H1 (cell line): ENCODE results near the gene OR4N2. TPM values are rescaled to one million over a fixed set of nuclear protein-coding genes. Genes with fewer than 3 reads are reported as not detected.

Experiments used
- NANOG ChIP-seq: IDR thresholded peaks from 2 replicates; pipeline ENCODE4 v1.6.1; 2011; ENCODE audit warnings: low read length, low read depth, mild to moderate bottlenecking, inconsistent platforms; ENCODE audit not compliant: insufficient read depth, poor library complexity, severe bottlenecking
- SAP30 ChIP-seq: fragments of 300-600 bp; sonication (generic); IDR thresholded peaks from 2 replicates; pipeline ENCODE4 v1.7.1; 2012; ENCODE audit warnings: low read length, moderate library complexity, mild to moderate bottlenecking, inconsistent platforms; ENCODE audit not compliant: insufficient read depth, insufficient replicate concordance
- SIX5 ChIP-seq: IDR thresholded peaks from 2 replicates; pipeline ENCODE4 v1.6.1; 2011; ENCODE audit warnings: mild to moderate bottlenecking, low read depth, low read length
- SP1 ChIP-seq: IDR thresholded peaks from 2 replicates; pipeline ENCODE4 v1.6.1; 2011; ENCODE audit warnings: low read depth, low read length
- YY1 ChIP-seq: IDR thresholded peaks from 2 replicates; pipeline ENCODE4 v1.6.1; 2011; ENCODE audit warnings: low read depth, mild to moderate bottlenecking, low read length
- polyA plus RNA-seq, 7 experiments: library from polyadenylated mRNA; depleted of rRNA in 3 of 7; stranded (reverse) in 5 of 7; unstranded in 2 of 7; fragments of >200 nt in 5 of 7; fragments of 200-250 nt in 2 of 7; gene quantifications; 1 replicate in 5 of 7; 2 replicates in 1 of 7; 4 replicates in 1 of 7; pipeline versions ENCODE4 v1.2.1 to v1.2.3, GENCODE V29; 2011 to 2013; ENCODE audit warnings: missing spikeins in 2 of 7, mixed read lengths in 2 of 7
- total RNA-seq: library from RNA; stranded (reverse); fragmentation: NEBNext Ultra II Directional; extraction: Animal tissue kit (Norgen Biotek cat#: 25700); gene quantifications from 2 replicates; pipeline ENCODE4 v1.2.1, GENCODE V29; 2021

The OR4N2 gene
- total and polyA plus RNA-seq, 2 of the 8 experiments (the other 6 are each of a cell fraction or from before 2014, with no cell fraction given) = not detected

- no peak for TF ChIP-seq SP1
- no peak for TF ChIP-seq YY1
- no peak for TF ChIP-seq SIX5
- TF ChIP-seq SAP30 = no peak
- TF ChIP-seq NANOG = no peak
- TF ChIP-seq, all 59 proteins: peak for 0
Observed at GRCh38 chr14:19838433-19838832, 34.9 kb downstream of the OR4N2 start (continued).
